ENCODE results near the gene COPZ1.

Gene COPZ1

DNA sequence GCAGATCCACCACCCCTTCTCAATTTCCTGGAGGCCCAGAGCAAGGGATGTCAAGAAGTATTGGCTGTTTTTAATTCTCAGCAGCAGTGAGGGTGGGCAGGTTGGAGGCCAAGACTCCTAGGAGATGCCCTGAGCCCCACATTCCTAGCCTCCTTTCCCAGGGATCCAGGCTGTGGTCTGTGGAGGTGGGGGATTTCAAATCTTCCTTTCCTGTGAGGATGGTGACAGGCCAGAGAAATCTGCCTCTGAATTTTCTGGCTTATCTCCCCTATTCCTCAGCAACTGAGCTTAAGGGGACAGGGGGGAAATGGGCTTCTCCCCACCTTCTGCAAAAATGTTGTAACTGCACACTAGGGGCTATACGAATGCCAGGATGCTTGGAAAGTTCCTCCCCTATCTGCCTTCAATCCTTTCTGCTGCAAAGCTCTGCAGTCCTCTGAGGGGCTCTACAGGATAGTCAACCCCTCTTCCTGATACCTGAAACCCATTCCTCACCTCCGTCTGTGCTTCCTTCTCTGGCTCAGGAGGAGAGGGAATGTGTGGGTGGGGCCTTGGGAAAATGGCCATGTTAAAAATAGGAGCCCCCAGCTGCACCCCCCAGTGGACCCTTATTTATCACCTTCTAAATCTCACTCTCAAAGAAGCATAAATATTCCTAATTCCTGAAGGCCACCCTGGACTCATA is 32.7 kb downstream of the COPZ1 start:
- no peak for DNase-seq

DNA sequence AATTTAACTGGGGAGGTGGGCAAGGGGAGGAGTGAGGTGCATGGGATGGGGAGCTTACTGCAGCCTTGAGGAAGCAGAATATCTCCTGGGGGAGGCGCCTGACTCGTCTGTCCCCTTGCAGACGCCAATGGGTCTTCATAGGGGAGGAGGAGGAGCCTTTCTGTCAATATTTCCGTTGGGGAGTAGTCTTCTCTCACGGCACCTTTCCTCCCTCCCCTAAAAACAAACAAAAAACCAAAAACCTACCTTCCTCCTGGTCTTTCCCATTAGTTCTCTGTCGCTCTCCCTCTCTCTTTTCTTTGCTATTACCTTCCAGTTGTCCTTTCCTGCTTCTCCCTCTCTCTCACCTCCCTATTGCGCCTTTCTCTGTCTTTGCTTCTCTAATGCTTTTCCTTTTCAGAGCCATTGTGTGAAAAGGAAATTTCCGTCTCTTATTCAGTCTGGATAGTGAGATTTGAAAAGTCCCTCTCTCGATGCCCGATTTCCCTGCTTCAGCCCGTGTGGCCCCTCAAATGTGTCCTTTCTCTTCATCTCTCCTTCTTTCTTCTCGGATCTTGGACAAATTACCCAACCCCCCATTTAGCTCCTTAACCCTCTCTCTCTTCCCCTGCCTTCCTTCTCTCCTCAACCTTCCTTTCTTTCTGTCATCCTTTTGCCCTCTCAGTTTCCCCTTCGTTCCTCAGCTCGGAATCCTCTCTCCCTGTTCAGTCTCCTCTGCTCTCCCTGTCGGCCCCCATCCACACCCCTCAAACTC is 33.4 kb downstream of the COPZ1 start:
- peak in 19 of 56 donors; percentile 16 to 54 (median 38) for DNase-seq

DNA sequence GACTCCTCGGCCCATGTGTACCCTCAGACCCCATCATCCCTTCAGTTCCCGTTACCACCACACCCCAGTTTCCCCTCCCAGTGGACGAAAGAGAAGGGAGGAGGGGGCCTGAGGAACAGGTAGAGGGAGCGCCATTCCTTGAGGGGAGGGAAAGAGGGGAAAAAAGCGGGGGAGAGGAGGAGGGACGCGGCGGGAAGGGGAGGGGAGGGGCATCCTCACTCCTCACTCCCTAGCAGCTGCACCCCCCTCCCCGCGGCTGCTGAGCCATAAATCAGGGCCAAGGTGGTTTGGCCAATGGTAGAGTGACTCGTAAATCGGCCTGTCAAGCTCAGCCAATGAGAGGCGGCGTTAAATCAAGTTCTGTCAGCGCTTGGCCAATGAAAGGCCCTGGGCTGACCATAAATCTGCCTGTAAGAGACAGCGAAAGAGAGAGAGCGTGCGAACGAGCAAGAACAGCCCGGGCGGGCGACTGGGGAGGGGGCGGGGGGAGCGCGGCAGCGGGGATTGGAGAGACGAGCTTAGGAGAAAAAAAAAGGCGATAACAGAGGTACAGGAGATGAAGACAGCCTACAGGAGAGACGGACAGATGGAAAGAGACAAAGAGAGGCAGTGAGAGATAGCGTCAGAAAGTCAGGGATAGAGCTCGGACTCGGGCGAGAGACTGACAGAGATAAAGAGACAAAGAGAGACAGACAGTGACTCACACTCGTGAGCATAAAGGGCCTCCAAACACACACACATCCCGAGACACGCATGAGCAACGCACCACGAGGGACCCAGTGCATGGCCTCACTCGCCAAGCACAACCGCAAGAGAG is 34.2 kb downstream of the COPZ1 start:
- DNase-seq: peak; percentile 74 to 99 (median 96)

DNA sequence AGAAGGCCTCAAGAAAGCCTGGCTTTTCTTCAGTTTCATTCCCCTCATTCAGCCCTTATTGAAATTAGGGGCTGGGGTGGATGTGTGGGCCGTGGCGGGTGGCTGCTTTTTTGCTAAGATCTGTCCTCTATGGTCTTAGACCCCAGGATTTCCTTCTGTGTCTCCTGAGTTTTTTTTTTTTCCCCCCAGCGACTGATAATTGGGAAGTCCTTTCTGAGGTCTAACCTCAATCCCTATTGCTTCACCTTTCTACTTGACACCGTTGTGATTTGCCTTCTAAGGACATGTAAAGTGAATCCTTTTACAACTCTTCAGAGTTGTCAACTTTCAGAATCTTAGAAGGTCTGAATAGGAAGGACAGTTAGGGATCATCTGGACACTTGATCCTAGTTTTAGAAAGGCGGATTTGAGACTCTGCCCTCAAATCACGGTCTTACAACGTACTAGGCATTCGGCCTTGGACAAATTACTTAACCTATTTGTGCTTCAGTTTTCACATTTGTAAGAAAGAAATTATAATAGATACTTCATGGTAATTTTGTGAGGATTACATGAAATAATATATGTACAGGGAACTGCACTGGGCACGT is 34.9 kb downstream of the COPZ1 start:
- no peak for DNase-seq

DNA sequence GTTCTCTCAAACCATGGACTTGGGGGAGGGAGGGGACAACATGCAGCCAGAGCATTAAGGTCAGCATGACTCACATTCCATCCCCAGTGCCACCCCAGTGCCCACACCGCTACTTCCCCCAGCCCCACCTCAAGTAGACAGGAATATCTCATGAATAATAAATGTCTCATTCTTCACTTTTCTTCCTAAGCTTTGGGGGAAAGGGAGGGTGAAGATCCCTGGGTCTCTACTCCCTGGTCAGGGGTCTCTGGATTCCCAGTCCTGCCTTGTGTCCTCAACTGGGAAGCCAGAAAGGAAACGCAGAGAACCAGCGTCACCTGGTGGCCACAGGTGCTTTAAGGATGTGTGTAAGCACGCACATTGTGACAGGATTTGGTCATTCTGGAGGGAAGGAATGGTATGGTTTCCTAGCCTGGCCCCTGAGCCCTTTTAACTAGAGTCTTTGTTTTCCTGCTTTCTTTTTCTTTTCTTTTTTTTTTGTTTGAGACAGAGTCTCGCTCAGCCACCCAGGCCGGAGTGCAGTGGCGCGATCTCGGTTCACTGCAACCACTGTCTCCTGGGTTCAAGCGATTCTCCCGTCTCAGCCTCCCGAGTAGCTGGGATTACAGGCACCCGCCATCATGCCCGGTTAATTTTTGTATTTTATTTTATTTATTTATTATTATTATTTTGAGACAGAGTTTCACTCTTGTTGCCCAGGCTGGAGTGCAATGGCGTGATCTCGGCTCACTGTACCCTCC is 36.0 kb downstream of the COPZ1 start:
- DNase-seq: peak in 42 of 56 donors; percentile 20 to 86 (median 53)

DNA sequence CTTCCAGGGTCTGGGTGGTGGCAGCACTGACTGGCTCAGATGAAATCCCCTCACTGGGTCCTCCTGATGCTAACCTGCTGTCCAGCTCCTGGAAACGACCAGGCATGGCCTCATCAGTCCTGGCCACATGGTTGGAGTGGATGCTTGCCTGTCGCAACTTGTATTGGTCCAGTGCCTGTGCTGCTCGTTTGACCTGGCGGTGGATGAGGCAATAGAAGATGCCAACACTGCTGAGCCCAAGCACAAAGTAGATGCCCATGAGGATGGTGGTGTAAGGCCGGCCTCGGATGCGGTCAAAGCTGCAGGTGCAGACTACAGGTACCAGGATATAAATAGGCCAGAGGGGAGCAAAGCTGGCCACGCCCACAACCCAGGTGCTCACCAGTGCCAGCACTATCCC is 38.1 kb downstream of the COPZ1 start:
- no peak for DNase-seq

DNA sequence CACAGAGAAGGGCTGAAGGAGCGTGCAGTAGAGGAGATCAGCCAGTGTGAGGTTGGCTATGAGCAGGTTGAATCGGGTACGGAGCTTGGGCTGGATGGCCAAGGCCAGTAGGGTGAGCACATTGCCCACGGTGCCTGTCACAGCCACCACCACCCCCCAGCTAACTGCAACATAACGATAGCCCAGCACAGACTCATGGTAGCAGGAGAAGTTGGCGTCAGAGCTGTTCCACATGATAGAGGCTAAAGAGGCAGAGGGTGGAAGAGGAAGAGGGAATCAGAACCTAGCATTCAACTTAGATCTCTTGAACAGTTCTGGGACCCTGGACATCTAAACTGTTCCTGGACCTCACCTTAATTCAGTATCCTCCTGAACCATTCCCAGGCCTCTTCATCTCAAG is 38.7 kb downstream of the COPZ1 start:
- DNase-seq: no peak

DNA sequence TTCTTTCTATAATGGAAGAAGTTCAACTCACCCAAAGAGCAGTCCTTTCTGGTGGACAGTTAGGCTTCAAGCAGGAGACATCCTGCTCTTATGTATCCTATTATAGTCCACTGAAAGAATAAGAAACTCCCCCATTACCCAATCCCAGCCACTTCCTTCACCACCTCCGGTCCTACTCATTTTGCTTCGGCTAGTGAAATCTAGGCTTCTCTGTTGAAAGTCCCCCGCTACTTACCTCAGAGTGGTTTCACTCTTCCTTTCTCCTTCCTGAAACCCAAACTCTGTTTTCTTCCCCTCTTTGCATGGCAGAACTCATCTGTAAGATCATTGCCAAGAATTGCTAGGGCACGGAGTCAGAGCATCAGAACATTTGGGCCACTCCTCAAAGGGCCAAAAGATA is 39.5 kb downstream of the COPZ1 start, which contains the start of gene GPR84:
Gene GPR84 (minus strand): TSS at position 74 of the 400 bp plus-strand sequence. CDS start 635 bp downstream, outside the sequence.
- no peak for DNase-seq

DNA sequence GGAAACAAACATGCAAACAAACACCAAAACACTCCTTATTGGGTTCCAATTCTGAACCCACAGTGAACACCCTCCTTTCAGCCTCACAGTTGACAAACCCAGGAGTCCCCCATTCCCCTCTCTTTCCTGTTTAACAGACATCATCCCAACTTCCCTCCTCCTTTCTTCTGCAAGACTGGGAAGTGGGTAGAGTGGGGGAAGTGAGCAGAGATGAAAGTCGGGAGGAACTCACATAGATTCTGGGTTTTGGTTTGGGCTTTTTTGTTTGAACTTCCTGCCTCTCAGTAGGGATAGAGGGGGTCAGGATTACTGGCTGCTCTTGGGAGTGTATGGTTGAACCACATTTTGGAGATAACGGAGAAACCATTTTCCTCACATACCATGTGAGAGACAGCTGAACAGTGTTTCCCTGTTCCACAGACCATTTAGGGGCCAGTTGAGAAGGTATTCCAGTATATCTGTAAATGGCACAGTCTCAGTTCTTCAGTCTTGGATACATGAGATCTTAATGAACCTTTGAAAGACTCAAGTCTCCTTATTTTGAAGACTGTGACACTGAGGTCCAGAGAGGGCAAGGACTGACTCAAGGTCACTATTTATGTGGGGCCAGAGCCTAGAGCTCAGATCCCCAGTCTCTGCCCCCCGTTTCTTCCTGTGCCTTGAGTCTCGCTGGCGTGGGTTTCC is 43.2 kb downstream of the COPZ1 start:
- DNase-seq: no peak

DNA sequence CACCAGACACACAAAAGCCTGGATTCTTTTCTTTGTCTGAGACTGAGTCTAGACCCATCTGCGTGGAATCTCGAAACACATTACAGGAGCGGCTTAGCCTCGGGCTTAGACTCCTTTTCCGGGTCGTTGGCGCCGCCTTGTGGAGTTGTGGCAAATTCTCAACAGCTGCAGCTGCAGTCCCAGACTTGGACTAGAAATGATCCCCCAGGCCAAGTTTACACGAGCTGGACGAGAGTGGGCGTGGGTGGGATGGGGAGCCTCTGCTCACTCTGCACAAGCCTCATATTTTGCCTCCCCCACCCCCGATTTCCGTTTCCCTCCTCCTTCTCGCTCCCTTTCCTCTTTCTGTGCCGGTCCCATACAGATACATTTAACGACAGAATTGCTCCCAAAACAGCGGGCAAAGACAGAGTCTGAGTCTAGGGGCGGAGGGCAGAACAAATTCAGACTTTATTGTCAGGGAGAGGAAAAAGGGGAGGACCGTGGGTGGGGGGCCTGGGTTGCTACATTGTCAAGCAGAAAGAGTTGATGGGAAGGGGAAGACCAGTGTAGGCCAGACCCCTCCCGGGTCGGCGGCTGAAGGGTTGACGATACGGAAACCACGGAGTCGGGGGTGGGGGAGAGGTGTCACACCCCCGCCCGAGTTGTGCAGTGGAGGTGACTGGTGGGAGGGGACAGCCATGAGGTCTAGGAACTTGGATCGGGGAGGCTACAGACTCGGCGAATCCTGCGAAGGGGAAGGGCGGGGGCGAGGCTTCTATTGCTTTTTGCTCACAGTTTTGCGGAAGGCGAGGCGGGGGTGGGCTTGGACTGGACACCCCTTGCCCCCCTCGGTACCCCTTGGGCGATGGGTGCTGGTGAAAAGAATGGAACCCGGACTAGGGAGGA is 44.0 kb downstream of the COPZ1 start:
- peak in 54 of 56 donors; percentile 26 to 92 (median 72) for DNase-seq

DNA sequence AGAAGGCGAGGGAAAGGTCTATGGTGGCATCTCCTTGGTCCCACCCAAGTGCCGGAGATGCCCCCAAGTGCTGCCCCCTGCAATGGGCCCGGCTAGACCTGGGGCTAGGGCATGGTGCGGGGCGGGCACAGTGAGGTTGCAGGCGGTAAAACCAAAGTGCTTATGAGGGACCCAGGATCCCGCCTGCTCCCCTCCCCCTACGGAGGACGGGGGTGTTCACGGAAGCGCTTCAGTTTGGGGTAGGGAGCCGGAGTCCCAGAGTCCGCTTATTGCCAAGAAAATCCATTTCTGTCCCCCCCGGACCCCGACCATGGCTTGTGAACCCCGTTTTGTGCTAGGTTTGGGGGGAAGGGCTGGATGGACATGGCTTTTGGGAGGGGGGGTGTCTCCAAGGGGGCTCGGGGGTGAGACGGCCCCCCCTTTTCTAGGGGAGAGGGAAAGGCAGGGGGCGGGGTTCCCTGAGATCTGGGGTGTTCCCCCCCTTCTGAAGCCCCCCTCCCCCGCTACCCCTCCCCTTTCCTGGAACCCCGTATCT is 44.7 kb downstream of the COPZ1 start:
- DNase-seq: no peak

DNA sequence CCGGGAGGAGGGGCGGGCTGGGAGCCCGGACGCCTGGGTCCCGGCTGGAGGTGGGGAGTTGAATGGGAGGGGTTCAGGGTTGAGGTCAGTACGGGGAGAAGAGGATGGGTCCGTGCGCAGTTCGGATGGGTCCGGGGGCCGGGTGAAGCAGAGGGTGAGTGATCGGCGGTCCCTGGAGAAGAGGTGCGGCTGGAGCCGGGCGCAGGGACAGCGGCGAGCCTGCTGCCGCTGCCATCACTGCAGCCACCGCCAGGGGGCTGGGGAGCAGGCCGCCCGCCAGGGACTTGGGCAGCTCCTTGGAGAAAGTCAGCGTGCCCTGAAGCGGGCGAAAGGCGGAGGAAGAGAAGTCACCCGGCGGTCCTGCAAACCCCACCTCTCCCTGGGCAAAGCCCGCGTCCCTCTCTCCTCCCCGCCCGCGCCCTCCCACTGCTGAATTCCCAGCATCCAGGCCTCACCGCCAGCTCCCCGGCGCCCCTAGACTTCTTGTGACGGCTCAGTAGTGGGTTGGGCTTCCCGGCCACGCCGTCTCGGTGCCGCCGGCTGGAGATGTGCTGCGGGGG is 45.3 kb downstream of the COPZ1 start:
- DNase-seq: peak in 46 of 56 donors; percentile 17 to 80 (median 61)

DNA sequence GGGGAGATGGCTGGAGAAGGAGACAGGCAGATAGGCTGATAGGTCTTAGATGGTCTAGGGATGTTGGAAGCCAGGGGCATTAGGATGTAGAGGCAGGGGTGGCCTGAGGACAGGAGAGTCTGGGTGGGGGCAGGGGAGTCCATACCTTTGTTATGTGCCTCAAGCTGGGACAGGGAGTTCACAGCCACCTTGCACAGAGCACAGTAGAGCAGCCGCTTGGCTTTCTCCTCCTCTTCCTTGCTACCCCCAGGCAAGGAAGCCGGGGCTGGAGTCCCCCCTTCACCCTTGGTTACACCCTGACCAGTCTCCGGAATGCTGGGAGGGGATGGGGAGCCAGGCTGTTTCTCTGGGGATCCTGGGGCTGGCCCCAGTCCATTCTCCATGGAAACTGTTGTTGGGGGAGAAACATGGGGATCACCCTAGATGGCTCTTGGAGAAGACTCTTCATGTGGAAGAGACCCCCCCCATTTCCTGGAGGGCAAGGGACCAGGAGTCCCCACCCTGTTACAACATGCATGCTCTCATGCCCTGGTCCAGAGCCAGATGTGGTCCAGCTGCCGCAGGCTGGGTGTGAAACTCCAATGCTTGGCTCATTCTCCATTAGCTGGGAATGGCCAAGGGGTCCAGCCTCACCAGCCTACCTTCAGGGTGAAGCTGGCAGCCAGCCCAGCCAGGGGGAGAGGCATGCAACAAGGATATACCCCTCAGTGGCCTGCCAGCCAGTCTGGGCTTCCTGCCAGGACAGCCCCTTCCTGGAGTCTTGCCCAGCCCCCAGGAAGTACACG is 46.6 kb downstream of the COPZ1 start:
- DNase-seq: peak in 11 of 56 donors; percentile 20 to 82 (median 36)

DNA sequence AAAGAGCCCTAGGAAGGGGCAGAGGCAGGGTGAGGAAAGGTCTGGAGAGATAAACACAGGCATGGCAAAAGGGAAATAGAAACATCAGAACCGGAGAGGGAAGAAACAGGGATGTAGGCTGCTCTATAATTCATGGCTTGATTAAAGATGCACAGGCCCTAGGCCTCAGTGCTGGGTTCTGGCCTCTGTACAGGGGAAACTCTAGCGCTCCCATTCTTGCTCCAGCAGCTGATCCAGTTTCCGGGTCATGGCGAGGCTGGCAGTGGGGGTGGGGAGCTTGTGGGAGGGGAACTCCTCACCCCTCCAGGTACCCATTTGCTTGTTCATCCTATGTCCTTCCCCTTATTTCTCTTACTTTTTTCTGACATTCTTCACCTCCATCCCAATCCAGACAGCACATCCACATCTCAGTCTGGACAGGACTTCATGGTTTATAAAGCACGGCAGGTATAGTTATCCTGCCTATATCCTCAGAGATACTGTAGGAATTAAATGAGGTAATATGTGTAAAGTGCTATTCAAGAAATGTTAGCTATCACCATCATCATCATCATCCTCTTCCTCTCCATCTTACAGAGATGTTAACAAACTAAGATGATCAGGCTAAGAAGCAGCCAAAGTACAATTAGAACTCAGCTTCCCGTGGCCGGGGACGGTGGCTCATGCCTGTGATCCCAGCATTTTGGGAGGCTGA is 47.3 kb downstream of the COPZ1 start:
- no peak for DNase-seq

DNA sequence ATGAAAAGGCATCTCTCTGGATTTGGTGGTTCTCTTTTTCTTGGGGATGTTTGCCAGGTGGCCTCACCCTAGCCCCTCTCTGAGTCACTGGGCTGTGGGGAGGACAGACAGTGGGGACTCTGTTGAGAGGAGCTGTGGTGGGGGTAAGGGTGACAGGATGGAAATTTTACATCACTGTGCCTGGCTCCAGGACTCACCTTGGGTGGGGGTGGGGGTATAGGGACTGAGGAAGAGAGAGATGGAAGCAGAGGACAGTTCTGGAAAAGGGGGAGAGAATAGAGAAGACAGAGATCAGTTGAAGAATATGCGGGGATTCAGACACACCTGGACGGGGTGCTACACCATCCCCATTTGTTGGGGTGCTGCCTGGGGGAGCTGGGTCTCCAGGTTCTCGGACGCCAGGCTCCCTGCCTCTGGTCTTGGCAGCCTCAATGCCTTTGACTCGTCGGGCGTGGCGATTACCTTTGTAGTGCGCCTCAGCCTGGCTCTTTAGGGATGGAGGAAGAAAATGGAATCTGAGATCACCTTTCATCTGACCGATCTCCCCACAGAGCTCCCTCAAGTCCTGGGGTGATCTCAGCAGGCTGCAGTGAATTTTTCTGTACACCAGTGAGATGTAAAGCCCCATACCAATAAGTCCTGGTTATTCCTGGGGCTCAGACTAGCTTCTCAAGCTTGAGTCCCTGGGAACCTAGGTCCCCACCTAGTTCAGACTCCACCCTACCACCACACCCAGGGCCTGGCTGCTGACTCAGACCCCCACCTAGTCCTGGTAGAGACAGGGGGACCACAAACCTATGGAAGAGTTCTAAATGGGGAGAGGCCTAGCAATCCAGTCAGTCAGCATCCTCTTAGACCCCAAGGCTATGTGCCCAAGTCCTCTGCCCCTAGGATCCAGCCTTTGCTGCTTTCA is 49.0 kb downstream of the COPZ1 start:
- no peak for DNase-seq

Data from amygdala (tissue), 56 donors.